Fibroblast of skin of left quadriceps (primary cell): ENCODE measurements around the gene BCL11B.
"Not testable (repeated sequence)": the region's sequence is repeated elsewhere in the genome, so short reads cannot be mapped to it uniquely, and the experiment has no call there.

Experiments used
- DNase-seq, 2 experiments: peaks; one replicate each; pipeline ENCODE4 v3.0.0-alpha.2; 2013; ENCODE audit warnings: low read depth in 2 of 2

BCL11B gene

DNA sequence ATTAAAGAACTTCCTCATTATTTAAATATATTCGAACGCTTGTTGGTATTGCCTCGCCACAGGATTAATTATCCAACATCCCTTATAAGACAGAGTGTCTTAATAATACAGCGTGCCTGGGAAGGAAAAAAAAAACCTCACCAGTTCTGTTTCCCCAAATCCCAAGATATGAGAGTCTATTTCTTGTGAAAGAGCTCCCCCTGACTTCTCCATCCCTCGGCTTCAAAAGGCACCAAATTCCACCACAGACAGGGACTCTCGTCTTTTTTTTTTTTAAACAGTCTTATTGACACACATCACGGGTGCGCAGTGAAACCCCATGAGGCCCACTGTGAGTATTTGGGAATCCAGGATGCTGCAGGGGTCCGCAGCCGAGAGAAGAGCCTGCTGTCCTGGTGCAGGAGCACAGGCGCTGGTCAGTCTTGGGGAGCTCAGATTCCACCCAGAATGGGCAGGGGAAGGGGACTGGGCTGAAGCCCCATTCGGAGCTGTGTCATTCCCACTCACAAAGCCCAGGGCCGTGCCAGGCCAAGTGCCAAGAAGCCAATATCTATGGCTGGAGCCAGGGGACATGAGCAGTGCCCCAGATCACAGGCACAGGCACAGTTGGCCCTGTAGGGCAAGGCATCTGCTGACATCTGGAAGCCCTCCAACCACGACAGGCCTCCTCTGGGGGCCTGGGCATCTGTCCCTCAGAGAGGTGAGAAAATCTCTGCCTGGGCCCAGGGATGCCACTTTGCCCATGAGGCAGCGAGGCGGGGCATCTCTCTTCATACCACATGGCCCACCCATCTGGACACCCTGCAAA, 71.9 kb downstream of the BCL11B start:
- DNase-seq, result peak; percentile 21 to 34

DNA sequence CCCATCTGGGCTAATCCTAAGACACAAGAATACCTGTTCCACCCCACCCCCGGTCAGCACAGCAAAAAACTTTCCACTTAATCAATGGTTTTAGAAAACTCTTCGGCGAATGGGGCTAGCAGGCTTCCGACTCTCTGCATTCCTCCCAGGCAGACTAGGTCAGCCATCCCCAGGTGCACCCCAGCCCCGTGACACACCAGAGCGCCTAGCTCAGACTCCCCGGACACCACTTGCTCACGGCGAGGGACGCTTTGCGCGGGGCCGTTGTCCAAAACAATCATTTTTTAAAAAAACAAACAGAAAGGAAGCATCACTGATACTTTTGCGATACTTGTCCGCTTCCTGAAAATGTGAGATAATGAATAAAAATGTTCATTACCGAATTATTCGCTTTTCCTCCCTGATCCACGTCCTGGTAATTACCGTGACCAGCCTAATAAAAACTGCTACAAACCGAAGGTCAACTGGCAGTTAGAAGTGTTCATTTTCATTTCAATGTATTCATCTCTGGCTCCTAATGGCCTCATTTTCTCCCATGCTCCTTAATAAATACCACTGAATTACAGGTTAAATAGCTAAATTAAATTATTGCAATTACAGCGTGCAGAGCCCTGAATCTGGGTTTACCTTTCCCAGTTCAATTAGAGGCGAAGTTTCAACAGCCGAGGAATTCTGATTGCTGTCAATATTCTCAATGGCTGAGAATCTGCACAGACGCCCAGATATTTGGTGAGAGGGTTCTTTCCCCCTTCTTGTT, 73.1 kb downstream of the BCL11B start:
- DNase-seq, result no peak

- no peak for DNase-seq
These were observed 75.7 kb downstream of the BCL11B start for GRCh38 chr14:99196310-99196650.

- DNase-seq, result peak; percentile 52 to 54
These were observed 76.2 kb downstream of the BCL11B start for GRCh38 chr14:99195602-99196309.

DNA sequence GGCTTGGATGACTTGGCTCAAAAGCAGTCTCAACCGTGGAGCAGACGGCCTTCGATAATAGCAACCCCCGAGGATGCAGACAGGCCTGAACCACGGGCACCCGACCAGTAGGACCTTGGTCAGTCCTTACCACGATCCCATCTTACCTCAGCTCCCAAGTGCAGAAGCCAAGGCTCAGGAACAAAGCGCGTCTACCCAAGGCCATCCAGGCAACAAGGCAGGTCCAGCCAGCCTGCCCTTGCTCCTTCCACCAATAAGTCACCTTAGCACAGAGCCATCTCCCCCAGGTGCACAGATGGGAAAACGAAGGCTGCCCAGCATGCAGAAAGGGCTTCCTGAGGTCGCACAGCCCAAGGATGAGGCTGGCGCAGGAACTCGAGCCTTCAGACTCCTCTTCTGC, 77.3 kb downstream of the BCL11B start:
- no peak for DNase-seq

GRCh38 chr14:99194136-99194535, 77.9 kb downstream of the BCL11B start:
- no peak for DNase-seq

DNA sequence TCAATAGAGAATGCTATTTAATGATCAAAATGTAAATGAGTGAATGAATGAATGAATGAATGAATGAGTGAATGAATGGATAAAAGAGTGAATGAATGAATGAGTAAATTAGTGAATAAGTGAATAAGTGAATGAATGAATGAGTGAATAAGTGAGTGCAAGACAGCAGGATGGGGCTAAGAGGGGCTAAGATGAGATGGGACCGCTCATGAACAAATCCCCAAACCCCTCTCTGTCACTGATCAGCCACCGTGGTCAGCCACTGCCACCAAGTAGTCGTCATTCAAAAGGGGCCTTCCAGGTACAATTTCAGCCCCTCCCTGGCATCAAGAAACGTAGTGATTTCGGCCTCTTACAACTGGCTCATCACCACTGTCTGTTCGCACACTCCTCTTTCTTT, 79.2 kb downstream of the BCL11B start:
- no peak for DNase-seq

GRCh38 chr14:99192028-99192621, 79.9 kb downstream of the BCL11B start:
- DNase-seq, result peak; percentile 74 to 76

DNA sequence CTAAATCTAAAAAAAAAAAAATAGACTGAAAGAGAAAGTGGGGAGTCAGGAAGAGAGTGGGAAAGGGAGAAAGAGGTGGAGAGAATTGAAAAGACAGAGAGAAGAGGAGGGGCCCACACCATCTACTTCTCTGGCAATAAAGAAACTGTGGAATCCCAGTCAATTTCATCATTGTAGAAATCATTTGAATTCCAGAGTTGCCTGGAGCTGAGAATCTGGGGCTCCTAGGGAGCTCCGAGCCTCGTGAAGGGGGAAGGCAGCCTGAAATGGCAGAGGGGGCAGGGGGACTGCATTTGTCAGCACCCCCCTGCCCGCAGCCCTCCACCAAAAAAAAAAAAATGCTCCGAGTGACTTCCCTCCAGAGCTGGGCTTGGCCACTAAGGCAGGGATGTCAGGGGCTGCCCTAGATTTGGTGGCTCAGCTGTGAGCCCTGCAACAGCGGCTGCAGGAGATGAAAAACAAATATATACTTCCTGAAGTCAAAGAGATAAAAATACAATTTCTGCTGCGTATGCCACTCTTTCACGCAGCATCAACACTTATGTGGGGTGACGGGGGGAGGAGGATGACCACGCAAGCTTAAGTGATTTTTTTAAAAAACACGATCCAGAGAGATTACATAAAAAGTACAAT, 80.5 kb downstream of the BCL11B start:
- DNase-seq, result peak; percentile 29 to 34

- DNase-seq, result no peak
These were observed 81.2 kb downstream of the BCL11B start for GRCh38 chr14:99190696-99191394.

- no peak for DNase-seq
These were observed 82.7 kb downstream of the BCL11B start for GRCh38 chr14:99189201-99189801.

GRCh38 chr14:99188731-99189191, 83.2 kb downstream of the BCL11B start:
- no peak for DNase-seq

DNA sequence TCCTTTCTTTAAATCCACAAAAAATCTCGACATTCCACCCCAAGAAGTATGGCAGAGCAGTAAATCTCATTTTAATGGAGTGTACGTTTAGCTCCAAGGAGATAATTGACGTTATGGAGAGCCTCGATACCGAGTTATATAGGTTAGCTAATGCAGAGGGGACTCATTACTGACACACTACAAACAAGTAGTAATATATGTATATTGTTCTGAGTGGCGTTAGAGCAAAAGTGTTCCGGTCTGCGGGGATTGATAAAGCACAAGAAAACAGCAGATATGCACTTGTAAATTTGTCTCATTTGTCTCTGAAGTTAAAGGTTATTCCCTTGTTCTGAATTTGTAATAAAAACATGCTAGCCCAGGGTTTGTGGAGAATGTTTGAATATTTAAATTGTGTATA, 84.1 kb downstream of the BCL11B start:
- DNase-seq, result no peak

GRCh38 chr14:99186956-99187690, 84.9 kb downstream of the BCL11B start:
- no peak for DNase-seq

GRCh38 chr14:99186336-99186735, 85.7 kb downstream of the BCL11B start:
- DNase-seq, result not testable (repeated sequence)

DNA sequence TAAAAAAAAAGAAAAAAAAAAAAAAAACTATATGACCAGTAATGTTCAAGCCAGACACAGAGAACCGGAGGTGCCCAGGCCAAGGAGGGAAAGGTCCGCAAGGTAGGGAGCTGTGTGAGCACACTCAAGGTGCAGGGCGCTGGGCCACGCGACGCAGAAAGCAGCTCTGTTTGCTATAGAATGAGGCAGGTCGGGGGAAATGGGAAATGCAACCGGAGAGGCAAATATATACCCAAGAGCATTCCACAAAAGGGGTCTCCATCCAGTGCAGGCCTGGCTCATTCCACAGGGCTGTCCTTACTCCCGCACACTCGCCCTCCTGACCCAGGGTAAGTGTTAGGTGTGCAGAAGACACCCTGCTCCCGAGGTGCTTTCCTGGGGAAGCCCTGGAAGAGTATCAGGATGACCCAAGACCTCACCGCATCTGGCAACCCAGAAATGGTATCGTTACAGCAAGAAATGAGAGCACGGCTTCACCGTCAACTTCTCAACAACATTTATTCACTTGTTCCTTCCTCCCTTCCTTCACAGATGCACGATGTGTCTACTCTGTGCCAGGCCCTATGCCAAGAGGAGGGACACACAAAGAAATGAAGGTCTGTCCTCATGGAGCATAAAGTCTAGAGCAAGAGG, 86.4 kb downstream of the BCL11B start:
- no peak for DNase-seq

GRCh38 chr14:99183716-99184115, 88.3 kb downstream of the BCL11B start:
- DNase-seq, result no peak

- no peak for DNase-seq
These were observed 88.7 kb downstream of the BCL11B start for GRCh38 chr14:99183311-99183710.

- DNase-seq, result no peak
These were observed 89.3 kb downstream of the BCL11B start for GRCh38 chr14:99182548-99183250.
